Esophagus muscularis mucosa (tissue), 4 donors: ENCODE measurements around the gene SH3RF2.

Experiments used
- EP300 ChIP-seq: sonication (generic); formaldehyde crosslinking; IDR thresholded peaks from one replicate; pipeline ENCODE4 v1.6.1; 2017; ENCODE audit warnings: antibody characterized with exemption
- POLR2A ChIP-seq: fragments of 450-650 bp; IDR thresholded peaks from one replicate; pipeline ENCODE4 v1.6.1; 2017; ENCODE audit warnings: antibody characterized with exemption, moderate library complexity, mild to moderate bottlenecking, low read depth
- TF ChIP-seq, protein P1 (sequence below), 3 experiments: fragments of 200-600 bp in 2 of 3; fragments of 450-650 bp in 1 of 3; sonication (generic) in 2 of 3; IDR thresholded peaks; one replicate each; pipeline ENCODE4 v1.5.1; 2017 to 2019; ENCODE audit warnings: antibody characterized with exemption in 3 of 3, mild to moderate bottlenecking in 2 of 3, moderate library complexity in 1 of 3

DNA sequence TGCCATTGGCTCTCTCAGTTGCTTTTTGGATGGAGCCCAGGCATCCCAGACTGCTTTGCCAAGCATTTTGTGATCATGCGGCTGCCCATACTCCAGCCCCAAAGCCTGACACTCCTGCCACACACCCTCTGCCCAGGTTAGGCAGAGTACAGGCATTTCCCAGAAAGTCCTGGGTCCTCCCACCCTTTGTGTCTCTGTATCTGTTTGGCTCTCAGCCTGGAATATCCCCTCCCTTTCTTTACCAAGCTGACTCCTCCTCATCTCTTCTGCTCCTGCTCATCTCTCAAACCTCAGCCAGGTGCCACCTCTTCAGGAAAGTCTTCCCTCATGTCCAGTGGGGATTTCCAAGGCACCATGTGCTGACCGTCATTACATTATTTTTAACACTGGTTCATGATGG is 14.3 kb upstream of the SH3RF2 start:
- TF ChIP-seq, protein P1, sequence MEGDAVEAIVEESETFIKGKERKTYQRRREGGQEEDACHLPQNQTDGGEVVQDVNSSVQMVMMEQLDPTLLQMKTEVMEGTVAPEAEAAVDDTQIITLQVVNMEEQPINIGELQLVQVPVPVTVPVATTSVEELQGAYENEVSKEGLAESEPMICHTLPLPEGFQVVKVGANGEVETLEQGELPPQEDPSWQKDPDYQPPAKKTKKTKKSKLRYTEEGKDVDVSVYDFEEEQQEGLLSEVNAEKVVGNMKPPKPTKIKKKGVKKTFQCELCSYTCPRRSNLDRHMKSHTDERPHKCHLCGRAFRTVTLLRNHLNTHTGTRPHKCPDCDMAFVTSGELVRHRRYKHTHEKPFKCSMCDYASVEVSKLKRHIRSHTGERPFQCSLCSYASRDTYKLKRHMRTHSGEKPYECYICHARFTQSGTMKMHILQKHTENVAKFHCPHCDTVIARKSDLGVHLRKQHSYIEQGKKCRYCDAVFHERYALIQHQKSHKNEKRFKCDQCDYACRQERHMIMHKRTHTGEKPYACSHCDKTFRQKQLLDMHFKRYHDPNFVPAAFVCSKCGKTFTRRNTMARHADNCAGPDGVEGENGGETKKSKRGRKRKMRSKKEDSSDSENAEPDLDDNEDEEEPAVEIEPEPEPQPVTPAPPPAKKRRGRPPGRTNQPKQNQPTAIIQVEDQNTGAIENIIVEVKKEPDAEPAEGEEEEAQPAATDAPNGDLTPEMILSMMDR (IDR thresholded peaks at IDR 0.05) = no peak
- TF ChIP-seq POLR2A = no peak
- TF ChIP-seq EP300 = no peak
